Measurements from ENCODE around the gene KCNB1.

GRCh38 chr20:49344140-49344539, 138.3 kb downstream of the KCNB1 start:
- TF ChIP-seq CTCF (IDR thresholded peaks at IDR 0.05) (no peak), POLR2A (IDR thresholded peaks at IDR 0.05) (no peak), POLR2AphosphoS5 (IDR thresholded peaks at IDR 0.05) (no peak)

Data from breast epithelium (tissue), 3 donors.